AG08395 (cell line): Measurements from ENCODE around the gene LYL1.
A peak's percentile ranks its signal among the peaks of the same experiment; 100 is the strongest.

Source experiments
- DNase-seq: peaks from one replicate; pipeline ENCODE4 v3.0.0; 2012; ENCODE audit warnings: mixed read lengths, low spot score

Gene LYL1

DNA sequence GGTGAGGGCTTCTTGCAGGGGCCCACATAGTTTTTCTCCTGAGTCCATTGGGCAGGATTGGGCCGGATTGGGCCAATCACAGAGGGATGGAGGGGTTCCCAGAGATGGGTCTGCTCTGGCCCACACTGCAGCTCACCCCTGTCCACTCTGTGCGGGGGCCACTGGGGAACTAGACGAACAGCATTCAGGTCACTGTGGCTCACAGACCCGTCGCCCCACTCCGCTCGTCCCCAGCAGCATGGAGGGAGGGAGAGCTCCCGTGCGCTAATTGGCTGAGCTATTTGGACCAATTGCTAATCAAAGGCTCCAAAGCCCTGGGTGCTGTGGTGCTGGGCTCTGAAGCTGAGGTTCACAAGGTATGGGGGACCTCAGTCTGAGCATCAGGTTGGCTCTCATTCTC is 26.7 kb upstream of the LYL1 start:
- no peak for DNase-seq

DNA sequence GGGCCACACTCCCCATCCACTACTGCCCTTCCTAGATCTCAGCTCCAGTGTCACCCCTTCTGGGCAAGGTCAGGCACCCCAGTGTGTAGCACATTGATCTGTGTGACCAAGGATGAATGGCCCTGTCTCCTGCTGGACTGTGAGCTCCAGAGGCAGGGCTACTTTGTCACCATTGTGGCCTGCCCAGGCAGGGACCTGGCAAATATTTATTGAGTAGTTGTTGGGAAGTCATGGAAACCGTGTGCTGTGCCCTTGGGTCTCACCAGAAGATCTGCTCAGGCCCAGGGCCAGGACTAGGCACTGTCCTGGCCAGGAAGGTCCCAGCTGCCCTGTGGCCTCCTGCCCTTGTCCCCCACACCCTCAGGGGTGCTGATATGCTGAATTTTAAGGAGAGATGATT is 25.9 kb upstream of the LYL1 start:
- DNase-seq, result no peak

DNA sequence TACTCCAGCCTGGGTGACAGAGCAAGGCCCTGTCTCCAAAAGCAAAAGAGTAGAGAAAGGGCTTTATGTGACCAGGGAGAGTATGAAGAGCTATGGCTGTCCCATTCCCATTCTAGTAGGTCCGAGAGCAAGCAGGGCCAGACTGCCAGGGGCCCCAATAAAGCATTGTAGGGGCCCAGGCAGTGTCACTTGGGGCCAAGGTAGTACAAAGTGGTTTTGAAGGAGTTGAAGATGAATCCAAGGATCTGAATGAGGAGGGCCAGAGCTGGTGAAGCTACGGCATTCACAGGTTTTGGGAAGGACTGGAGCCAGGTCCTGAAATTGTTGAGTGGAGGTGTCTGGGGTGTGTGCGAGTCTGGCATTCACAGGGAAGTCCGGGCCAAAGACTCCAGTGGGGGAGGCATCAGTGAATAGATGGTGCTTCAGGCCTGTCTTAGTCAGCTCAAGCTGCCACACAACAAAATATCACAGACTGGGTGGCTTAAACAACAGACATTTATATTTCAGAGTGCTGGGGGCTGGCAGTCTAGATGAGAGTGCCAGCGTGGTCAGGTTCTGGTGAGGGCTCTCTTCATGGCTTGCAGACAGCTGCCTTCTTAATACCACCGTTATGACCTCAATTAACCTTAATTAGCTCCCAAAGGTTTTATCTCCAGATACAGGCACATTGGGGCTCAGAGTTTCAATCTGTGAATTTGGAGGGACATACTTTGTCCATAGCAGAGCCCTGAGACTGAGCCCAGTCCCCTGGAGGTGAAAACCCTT is 25.3 kb upstream of the LYL1 start:
- no peak for DNase-seq

DNA sequence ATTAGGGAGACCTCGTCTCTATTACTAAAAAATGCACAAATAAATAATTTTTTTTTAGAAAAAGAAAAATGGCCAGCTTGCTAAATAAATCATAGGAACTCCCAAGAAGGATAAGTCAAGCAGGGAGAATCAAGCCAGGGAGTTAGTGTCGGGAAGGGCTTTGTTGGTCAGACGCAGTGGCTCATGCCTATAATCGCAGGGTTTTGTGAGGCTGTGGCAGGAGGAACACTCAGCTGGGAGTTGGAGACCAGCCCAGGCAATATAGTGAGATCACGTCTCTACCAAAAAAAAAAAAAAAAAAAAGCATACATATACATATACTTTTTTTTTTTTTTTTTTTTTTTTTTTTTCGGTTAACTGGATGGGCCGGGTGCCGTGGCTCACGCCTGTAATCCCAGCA is 24.4 kb upstream of the LYL1 start:
- no peak for DNase-seq

DNA sequence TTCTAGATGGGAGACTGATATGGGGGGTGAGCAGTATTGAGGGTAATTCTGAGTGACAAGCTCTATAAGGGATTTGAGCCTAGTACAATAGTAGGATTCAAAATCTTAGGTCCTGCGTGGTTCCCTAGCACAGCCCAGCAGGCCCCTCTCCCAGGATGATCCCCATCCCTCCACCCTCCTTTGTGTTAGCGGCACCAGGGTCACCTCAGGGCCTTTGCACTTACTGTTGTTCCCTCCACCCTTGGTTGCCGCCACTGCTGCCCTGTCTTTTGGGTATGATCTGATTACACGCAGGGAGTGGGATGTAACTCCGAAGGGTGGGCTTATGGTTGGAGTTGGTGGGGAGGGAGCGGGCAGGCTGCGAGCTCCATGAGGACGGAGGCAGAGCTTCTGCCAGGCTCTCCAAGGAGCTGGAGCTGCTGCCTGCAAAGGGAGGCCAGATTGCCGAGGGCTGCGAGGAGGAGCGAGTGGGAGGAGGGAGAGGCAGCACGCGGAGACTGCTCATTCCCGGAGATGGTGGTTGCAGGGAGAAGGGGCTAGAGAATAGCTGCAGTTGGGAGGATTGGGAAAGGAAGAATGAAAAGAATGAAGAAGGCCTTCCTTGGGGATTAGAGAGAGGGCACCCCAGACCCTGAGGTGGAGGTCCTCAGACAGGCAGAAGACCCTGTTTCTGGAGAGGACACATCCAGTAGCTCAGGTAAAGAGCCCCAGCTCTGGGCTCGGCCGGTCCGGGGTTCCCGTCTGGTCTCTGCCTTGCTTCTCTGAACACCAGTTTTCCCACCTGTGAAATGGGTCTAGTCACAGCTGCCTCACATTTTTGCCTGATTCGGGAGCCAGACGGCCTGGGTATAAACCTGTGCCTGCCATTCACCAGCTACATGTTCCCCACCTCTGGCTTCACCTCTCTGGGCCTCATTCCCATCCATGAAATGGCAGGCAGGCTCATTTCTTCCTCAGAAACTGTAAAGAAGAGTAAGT is 20.6 kb upstream of the LYL1 start:
- no peak for DNase-seq

DNA sequence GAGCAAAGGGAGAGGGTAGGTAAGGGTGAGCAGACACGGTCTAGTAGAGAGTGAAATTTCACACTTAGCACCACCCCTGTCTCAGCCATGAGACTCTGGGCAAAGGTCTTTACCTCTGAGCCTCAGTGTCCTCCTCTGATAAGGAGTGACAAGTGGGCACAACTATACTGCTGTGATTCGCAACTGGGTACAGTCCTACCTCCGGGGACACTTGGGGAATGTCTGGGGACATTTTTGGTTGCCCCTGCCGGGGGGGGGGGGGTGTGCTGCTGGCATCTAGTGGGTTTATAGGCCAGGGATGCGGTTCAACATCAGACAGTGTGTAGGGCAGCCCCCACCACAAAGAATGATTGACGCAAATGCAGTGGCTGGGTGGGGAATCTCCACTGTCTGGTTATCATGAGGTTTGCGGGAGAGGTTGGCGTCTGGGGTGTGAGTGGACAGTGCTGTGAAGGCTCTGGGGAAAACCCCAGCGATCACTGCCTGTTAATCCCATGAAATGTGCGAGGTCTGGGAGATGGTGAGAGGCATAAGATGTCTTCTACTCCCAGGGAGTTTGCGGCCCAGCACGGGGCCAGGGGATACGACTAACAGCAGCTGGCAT is 19.7 kb upstream of the LYL1 start:
- DNase-seq, result no peak

DNA sequence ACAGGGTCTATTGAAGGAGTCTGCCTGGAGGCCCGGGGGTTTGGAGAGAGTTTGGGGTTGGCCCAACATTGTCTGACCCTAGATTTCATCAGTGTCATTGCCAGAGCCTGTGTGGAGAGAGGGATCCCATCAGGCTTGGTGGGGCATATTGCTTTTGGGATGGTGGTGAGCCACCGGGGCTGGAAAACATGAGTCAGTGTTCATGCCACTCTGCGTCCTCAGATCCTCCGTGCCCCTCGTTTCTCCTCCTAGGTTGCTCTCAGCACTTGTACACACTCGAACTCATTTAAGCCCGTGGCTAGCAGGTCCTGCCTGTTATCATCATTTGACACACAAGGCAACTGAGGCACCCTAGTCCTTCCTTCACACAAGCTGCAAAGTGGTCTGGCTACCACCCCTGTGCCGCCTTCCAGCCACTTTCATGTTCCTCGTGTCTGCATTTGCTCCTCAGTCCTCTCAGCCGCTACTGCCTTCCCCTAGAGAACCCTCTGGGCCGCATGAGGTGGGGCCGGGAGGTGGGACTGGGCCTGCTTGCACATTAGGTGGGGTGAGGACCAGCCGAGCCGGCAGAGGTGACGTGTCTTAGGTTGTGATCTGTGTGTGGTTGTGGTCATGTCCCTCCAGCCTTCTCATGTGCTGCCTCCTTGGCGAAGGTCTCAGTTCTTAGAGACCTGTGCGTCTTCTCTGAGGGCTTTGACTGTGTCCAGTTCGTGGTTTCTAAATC is 19.1 kb upstream of the LYL1 start:
- DNase-seq, result no peak

DNA sequence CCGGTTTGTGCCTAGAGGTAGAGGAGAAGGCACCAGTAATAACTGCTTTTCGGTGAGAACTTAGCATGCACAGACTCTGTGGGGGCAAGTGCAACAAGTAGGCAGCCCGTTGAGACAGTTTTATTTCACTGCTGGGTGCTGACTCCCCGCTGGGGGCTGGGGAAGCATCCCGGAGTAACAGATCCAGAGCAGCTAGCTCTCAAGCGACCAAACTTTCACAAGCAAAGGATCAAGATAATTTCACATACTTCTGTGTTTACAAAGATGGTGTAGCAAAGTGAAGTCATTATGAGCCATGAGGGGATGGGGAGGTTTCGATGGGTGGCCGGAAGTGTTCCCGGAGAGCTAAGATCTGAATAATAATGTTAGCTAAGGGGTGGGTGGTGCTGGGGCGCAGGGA is 18.2 kb upstream of the LYL1 start:
- DNase-seq, result peak; percentile 38

DNA sequence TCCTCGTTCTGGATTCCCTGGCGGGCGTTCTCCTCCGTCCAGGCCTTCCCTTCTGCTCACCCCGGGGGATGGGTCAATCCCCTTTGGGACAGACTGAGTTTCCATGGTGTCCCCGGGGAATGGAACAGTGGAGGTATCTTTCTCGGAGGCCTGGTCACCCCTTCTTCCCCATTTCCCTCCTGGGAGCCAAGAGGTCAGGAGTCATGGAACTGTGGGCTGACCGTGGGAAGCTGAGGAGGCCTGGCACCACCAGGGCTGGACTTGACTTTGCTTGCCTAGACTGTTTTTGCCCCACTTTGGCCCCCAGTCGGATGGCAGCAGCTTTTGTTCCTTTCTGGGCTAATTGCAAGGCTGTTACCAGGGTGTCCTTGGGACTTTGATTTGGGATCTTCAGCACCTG is 17.4 kb upstream of the LYL1 start:
- no peak for DNase-seq

DNA sequence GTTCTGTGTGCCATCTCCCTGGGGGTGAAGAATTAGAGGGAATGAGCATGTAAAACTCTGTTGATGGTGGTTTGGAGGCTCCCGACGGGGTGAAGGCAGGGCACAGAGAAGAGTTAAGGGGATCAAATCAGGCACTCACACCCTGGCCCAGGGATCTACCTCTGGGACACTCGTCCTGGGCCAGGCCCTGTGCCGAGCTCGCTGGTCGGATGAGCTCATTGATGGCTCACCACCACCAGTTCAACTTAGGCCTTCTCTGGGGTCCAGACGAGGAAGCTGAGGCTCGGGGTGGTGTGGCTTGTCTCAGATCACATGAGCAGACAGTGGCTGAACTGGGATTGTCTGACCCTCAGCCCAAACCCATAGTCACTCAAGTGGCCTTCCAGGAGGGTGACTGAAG is 17.0 kb upstream of the LYL1 start:
- DNase-seq, result no peak

DNA sequence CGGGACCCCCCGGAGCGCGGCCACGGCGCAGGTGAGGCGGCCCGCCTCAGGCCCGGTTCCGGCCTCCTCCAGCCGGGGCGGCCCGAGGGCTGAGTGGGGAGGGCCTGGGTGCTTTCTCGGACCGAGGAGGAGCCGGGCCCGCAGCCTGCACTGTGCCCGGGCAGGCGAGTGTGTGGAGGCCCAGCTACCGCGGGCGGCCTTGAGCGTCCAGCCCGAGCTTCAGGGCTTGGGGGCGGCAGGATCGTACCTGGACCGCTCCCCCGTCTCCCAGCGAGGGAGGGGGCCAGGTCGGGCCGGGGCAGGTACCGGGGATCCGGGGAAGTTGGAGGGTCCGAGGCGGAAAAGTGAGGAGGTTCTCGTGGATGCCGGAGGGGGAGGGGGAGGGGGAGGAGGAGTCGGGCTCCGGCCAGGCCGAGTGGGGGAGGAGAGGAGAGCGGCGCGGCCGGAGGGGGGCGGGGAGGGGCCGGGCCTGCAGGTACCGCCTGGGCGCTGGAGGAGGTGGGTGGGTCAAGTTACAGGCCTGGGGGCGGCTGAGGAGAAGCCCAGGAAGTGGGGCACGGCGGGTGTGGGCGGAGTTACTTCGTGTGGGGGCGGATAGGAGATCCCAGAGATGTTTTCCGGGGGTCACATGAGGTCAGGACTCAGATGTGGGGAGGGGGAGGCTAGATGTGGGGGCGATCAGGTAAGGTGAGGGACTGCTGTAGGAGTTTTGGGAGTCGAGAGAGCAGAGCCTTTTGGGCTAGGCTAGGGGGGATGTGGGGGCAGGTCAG is 16.0 kb upstream of the LYL1 start:
- DNase-seq, result peak; percentile 40

DNA sequence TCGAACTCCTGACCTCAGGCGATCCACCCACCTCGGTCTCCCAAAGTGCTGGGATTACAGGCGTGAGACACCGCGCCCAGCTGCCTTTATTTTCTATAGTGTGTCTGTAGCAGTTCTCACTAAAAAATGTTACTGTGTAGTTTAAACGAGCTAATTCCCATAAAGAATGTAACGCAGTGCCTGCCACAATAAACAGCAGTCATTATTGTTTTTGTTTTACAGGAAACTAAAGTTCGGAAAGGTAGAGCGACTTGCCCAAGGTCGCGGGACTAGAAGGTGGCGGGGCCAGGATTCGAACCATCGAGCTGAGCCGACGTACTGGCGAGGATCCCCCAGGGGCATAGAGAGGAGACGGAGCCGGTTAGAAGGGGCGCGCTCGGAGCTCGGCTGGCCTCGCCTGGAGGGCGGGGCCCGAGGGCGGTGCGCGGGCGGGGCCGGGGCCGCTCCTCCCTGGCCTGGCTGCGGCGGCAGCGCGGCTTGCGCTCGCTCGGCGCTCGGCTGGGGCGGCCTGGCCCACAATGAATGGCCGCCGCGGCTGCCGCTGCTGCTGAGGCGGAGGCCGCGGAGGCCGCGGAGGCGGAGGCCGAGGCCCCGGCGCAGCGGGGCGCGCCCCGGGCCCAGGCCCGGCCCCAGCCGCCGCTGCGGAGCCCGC is 15.2 kb upstream of the LYL1 start, which contains the start of gene NACC1:
Gene NACC1, plus strand, starts transcription at position 493 of the 652 bp plus-strand sequence. CDS start 16,944 bp downstream, outside the sequence.
- peak; percentile 98 for DNase-seq

DNA sequence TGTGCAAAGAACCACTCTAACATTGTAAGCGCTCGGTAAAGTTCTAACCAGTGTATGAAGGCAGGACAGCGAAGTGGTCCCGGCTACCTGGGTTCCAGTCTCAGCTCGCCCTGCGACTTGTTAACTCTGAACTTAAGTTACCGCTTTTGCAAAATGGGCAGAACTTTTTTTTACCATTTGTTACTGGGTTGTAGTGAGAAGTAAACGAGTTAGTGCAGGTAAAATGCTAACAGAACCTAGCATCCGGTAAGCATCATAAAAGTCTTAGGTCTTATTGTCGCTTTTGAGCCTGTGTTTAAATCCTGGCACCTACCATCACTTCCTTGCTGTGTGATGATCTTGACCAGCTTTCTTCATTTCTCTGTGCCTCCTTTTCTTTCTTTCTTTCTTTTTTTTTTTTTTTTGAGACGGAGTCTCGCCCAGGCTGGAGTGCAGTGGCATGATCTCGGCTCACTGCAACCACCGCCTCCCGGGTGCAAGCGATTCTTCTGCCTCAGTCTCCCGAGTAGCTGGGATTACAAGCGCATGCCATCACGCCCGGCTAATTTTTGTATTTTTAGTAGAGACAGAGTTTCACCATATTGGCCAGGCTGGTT is 14.6 kb upstream of the LYL1 start:
- no peak for DNase-seq

DNA sequence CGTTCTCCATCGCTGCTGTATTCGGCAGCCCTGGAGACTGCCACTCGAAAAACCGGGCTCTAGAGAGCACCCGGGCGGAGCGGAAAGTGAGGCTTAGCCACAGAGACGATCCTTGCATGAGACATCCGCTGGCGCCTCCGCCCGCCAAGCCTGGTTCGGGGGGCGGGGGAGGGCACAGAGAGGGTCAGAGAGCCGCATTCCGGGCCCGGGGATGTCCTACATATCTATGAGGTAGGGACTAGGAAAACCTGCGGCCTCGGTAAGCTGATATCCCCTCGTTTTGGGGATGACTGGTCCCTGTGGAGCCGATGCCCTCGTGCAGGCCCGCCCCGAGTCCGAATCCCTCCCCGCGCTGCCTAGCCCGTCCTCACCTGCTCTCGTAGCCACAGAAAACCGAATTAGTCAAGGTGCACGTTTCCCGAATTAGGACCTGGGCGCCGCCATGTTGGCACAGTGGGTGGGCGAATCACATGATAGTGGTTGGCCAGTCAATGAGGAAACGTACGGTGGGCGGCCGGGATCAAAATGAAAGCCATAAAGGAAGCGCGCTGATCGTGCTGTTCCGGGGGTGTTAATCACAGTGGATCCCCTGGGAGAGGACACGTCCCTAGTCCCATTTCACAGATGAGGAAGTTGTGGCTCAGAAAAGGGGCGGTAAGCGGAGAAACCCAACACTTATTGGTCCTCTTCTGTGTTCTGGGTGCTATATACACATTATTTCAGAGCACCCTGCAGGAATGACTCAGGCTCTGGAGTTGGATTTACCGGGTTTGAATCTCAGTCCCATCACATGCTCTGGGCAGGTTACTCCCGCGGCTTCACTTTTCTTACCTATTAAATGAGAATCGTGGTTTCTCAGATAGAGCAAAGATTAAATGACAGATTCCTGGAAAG is 13.9 kb upstream of the LYL1 start, which contains the start of gene TRMT1:
Gene TRMT1, minus strand, starts transcription at position 459 of the 894 bp plus-strand sequence. Its CDS starts 341 bp downstream, at position 118.
- peak; percentile 96 for DNase-seq

DNA sequence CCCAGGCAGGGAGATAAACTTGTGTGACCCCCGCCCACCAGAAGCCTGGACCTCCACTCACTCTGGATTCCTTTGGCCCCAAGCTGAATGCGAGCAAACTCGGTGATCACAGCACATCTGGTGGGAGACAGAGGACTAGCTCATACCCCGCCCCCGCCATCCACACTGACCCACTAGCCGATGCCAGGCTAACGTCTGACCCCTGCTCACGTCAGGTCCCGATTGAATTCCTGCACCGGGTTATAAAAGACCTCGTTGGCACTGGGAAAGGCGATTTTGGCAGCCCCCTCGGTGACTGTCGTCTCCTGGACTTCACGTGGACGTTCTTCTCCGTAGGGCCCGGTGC is 13.3 kb upstream of the LYL1 start:
- DNase-seq, result no peak

DNA sequence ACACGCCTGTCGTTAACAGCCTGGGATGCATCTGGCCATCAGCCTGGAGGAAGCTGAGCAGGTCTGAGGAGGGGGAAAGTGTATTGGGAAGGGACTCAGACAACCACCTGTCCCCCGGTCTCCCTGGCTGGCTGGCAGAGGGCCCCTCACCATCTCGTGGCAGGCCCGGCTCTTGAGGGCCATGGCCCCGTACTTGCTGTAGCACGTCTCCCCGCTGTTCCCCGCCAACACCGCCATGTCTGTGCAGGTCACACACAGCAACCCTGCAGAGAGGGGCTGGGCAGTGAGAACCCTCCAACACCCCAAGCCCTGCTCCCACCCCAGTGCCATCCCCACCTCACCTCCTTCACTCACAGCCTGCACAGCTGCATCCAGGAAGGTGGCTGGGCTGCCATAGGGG is 9.9 kb upstream of the LYL1 start:
- DNase-seq, result no peak

DNA sequence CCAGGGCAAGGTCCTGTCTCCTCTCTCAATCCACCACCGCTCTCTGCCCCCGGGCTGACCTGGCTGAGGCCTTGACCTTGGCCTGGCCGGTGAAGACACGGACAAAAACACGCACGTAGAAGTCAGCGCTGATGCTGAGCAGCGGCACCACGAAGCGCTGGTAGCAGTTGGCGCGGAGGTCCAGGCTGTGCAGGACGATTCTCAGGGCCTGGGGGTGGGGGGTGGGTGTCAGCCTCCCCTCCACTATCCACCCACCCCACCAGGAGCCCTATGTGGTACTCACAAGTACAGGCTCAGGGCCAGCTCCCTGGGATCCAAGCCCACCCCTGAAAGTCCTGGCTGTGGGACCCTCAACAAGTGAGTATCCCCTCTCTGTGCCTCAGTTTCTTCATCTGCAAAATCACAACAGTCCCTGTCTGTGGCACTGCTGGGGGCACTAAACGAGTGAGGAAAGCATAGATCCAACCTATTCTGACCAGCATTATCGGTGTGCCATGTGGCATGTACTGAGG is 7.5 kb upstream of the LYL1 start:
- no peak for DNase-seq

DNA sequence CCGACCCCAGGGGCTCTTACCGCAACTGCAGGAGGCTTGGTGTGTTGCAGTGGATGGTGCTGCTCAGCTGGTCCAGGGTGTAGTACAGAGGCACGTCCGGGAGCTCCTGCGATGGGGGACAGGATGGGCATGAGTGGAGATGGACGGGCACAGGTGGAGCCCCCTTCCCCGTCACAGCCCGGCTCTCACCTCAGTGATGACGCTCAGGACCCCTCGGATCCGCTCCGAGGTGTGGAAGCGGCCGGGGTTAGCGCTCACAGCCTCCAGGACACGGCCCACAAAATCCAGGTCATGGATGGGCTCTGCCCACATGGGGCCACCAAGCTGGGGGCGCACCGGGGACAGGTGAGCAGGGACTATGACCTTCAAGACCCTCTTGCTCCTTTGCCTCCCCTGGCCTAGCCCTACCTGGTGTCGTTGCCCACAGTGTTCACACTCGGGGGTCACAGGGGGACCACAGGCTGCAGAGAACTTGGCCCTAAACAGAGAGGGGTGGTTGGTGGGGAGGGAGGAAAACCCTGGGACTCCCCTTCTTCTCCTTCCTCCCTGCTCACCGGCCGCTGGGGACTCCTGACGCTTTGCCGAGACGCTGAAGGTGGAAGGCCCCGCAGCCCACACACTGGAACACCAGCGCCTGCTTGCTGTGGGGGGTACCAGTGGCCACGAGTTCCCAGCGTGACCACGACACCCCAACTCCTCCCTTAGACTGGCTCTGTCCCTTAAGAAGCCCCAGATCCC is 6.9 kb upstream of the LYL1 start:
- no peak for DNase-seq
